HG03354 (cell line): Measurements from ENCODE around the gene BACH1.

Experiments used
- ATAC-seq: cut with Tn5 transposase; IDR thresholded peaks from one replicate; pipeline ENCODE4 v1.9.1; 2021; ENCODE audit warnings: mild to moderate bottlenecking; ENCODE audit not compliant: unreplicated experiment, poor library complexity, severe bottlenecking

Gene BACH1

DNA sequence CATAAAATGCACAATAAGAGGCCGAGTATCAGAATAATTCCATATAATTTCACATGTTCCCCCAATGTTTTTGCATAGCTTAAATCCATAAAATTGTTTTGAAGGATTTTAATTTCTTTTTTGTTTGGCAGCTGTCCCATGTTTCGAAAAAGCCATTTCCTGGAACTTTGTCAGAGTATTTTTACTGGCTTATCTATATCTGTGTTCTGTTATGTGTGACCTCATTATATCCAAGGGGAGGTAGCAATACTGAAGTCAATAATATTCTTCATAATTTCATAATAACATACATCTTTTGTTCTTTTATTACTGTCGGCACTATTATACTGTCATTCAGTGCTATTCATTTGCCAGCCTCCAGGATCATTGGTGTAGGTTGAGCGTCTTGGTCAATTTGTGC is 9.4 kb upstream of the BACH1 start:
- no peak for ATAC-seq

DNA sequence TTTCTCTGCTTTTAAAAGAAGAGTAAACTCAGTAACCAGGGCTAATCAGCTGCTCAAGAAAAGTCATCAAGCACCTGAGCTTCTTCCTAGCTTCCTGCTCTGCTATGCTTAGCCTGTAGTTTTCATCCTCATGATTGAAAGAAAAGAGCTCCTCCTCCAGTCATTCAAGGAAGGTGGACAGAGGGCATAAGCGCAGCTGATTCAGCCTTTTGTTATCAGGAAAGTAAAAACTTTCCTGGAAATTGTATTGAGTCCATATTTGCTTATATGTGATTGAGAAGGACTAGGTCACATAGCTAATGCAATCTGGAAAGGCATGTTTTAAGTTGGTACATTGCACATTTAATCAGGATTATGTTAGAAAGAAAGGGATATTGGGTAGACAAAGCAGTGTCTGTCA is 8.5 kb upstream of the BACH1 start:
- ATAC-seq, result no peak

- ATAC-seq, result peak; percentile 90
These were observed 5.2 kb upstream of the BACH1 start for GRCh38 chr21:29293495-29293894.

GRCh38 chr21:29295066-29295650 is 3.6 kb upstream of the BACH1 start:
- ATAC-seq, result no peak

DNA sequence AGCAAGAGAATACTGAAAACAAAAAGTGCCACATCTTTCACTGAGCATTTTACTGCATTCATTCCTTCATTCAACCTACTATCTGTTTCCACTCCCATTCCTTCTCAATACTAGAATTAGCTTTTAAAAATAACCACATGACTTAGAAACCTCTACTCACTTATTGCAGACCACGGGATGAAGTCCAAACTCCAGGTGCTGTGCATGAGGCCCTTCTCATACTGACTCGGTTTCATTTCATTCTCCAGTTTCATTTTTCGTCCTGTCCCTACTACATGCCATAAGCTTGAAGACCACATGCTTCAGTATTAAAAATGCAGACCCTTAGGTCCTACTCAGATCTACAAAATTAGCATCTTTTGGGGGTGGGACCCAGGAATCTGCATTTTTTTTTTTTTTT is 2.3 kb upstream of the BACH1 start:
- no peak for ATAC-seq

- ATAC-seq, result no peak
These were observed 1.0 kb upstream of the BACH1 start for GRCh38 chr21:29297483-29298347.

DNA sequence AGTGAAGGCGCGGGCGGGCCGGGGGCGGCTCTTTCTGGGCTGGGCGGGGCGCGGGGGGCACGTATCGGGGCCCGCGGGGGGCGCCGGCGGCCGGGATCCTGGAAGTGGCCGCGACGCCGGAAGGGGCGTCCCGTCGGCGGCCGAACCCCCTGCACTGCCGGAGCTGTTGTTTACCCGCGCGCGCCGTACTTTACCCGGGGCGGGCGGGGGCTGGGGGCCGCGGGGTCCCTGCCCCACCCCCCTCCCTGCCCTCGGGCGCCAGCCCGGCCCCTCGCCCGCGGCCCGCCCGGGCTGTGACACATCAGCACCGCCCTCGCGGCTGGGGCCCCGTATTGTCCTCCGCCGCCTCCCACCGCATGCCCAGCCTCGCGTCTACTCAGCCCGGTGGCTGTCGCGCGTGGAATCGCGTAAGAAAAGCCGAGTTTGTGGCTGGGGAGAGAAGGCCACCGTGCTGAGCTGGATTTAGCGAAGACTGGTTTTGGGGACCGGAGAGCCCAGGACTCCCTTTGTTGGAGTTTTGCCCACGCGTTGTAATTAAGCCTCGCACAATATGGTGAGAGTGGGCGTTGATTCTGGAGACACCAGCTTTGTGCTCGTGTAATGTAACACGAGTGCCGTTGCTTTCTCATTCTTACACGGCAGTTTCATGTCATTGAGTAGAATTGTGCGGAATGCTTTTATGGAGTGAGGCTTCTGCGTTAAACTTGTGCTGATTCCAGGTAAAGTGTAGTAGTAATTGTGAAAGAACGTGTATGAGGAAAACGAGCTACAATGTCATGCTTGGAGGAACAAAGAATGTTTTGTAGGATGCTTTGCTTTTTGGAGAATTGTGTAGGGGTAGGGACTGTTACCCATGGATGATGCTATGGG is 559 bp downstream of the BACH1 start:
- ATAC-seq, result peak; percentile 21

DNA sequence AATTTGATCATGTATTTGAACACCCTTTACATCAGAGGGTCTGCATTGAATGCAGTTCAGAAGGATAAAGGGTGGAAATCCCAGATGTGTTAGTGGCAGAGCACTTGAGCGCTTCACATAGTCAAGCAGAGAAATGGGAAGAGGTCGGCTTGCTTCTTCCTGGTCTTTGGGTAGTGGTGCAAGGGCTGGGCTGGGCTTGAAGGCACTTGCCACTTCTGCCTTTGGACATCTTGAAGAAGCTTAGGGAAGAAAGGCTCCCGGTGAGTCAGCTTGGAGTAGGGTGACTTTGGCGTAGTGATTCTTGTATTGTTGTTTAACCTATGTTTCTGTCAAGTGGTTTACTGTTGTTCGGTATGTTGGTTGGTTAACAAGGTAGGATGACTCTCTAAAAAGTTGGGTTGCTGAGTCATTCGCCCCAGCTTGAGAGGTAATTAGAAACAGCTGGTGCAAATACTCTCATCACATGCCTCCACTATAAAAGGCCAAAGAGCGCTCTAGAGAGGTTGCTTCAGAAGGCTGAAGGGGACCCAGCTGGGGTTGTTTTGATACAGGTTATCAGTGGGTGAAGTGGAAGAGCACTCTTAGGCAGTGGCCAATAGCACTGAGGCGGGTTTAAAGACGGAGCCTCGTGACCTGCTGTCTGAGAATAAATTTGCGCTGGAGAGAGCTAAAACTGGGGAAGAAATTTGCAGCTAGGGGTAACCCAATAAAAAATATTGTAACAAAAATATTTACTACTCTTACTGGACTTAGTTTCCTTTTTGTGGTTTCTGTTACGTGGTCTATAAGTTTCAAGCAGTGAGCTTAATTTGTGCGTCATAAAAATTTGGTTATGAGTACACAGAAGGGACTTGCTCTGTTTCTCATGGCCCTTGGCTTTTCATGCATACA is 1.4 kb downstream of the BACH1 start:
- ATAC-seq, result peak; percentile 78

DNA sequence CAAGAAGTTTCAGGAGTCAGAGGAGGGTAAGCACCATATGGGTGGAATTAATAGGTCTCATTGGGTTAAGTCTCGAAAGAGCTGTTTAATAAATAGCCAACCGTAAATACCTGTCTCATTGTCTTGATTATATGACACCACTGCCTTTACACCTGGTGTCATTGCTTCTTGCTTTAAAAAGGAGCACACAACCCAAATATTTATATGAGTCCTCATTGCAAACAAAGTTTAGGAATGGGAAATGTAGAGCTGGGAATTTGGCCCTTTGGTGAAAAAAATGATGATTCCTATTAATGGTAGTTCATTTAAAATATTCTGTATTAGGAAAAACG is 2.1 kb downstream of the BACH1 start:
- no peak for ATAC-seq

DNA sequence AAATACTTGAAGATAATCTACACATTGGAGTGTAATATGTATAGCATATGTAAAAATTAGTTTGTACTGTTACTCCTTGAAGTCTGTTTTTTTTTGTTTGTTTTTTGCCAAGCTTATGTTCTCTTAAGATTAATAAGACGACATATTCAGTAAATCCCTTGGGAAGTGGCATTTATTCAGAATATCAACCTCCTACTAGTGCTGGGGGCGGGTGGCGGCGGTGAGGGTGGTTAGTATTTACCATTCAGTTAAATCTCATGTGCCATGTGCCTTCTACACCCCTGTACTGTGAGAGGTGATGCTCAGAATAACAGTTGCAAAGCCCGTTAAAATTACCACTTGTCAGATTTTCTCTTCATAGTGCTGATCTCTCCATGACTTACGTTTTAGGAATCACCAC is 3.0 kb downstream of the BACH1 start:
- ATAC-seq, result no peak

DNA sequence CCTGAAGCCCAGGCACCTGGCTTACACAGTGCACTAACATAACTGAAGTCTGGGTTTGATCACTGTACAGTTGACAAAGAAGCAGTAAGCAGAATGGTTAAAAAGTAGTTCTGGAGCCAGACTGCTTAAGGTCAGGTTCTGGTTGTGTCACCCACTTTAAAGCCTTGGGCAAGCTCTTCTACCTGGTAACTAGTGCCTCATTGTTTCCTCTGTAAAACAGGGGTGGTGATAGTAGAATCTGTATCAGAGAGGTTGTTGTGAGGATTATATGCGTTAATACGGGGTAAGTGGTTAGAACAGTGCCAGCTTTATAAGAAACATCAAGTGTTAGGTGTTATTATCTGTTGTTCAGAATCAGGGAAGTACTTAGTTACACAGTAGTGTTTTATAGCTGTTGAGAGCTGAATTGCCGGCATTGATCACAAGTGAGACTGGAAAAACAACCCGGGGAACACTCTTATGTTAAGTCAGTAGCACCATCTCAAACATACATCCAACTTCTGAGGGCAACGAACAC is 3.7 kb downstream of the BACH1 start:
- ATAC-seq, result no peak

DNA sequence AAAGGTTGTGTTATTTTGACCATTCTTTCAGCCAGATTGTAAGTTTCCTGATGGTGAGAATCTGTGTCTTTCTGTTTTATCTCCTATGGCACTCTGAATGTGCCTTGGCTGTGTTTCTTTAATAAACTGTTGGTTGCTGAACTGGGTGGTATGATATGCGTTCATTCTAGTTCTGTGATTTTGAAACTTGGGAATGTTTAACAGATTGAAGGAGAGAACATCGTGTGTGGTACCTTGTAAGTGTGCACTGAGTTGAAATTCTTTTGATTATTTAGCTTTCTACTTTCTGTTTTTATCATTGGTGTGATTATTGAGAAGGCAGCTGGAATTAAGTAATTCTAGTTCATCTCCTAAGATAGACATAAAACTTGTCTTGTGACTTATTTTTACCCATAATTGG is 4.6 kb downstream of the BACH1 start:
- ATAC-seq, result no peak

GRCh38 chr21:29304597-29304996 is 5.9 kb downstream of the BACH1 start:
- ATAC-seq, result no peak

DNA sequence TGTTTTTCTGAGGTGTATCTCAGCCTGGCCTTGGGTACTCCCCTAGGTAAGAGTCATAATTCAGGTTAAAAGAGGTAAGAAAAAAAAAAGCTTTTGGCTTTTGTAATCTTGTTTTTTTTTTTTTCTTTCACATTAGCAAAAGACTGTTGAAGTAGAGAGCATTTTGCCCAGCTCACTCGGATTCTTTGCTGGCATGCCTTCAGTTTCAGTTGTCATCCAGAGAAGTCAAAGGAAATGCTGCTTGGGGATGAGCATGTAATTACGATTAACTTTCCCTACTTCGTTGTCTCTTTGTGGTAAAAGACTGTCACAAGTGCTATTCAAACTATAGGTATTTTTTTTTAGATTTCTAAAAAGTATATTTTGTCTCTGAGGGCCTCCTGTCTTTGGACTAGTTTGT is 6.3 kb downstream of the BACH1 start:
- ATAC-seq, result no peak

DNA sequence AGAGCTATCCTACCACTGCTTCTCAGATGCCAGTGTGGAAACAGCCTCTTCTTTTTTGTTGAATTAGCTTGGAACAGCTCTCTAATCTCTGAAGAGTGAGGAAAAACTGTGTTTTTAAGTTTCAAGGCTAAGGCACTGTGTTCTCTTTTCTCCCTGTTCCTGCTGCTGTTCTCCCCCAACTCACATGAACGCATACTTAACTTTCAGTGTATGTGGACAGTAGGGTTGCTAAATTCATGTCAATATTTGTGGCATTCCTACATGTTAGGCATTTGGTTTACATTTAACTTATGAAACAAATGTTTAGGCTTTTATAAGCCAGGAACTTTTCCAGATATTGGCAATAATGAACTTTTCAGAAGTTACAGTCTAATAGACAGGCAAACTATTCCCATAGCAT is 6.8 kb downstream of the BACH1 start:
- no peak for ATAC-seq

DNA sequence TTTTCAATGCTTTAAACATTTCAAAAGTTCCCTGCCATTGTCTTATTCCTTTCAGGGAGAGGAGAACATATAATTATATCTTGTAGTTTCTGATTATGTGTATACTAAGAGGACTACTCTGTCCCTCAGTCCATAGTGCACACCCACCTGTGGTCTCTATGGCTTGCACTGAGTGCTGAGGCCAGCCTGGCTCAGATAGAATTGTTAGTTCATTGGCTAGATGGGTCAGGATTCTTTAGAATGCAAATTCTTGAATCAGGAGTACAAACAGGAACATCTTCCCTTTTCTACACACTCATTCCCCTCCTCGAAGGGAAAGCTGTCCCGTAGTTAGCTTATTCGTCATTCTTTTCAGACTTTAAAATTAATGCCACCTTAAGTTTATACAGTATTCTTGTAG is 8.2 kb downstream of the BACH1 start:
- peak; percentile 38 for ATAC-seq

GRCh38 chr21:29307718-29308455 is 9.2 kb downstream of the BACH1 start:
- ATAC-seq, result no peak

DNA sequence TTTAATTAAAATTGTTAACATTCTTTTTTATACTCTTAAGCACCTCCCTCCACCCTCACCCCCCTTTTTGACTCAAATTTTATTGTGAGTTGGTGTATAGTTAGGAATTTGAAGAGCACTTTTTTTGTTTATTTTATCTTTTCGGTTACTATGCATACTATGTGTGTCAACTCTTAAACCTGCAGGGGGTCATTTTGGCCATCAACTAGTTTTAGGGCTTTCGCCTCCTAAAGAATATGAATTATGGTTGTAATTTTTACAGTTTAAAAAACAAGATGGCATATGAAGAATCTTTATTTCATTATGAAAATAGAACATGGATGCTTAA is 9.7 kb downstream of the BACH1 start:
- no peak for ATAC-seq

DNA sequence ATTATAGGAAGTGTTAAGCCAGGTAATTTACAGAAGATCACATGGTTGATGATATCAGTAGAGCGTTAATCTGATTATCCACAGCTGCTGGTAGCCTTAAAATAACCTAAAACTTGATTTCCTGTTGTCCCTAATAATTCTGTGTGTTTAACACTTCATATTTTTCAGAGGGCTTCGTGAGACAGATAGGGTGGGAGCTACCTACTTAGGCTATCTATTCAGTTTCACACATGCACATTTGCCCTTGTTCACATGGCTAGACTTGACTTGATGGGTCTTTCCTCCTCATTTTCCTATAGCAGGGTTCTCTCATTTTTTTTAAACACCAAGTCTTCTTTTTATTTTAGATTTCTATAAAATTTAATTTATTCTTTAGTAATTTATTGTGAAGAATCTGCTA is 11.0 kb downstream of the BACH1 start:
- ATAC-seq, result no peak
